Endodermal cell (in vitro differentiated cells): ENCODE measurements around the gene PRR22. TPM values are rescaled to one million over a fixed set of nuclear protein-coding genes. Genes with fewer than 3 reads are reported as not detected.

ENCODE experiments used
- DNase-seq: peaks from one replicate; pipeline ENCODE4 v3.0.0-alpha.2; 2017
- H3K27ac ChIP-seq: 2 replicates; pipeline ENCODE4 v1.5.1; 2013; ENCODE audit warnings: mild to moderate bottlenecking, low read depth, low read length, moderate library complexity
- H3K27me3 ChIP-seq: 2 replicates; pipeline ENCODE4 v1.6.1; 2013; ENCODE audit warnings: mild to moderate bottlenecking, low read length, moderate library complexity; ENCODE audit not compliant: insufficient read depth, control insufficient read depth, poor library complexity, severe bottlenecking
- H3K36me3 ChIP-seq: 2 replicates; pipeline ENCODE4 v1.7.0; 2013; ENCODE audit warnings: mild to moderate bottlenecking, low read length, moderate library complexity; ENCODE audit not compliant: control insufficient read depth, insufficient read depth
- H3K4me1 ChIP-seq: one replicate; pipeline ENCODE4 v1.7.0; 2013; ENCODE audit warnings: low read length; ENCODE audit not compliant: control insufficient read depth, insufficient read depth
- H3K4me3 ChIP-seq: 2 replicates; pipeline ENCODE4 v1.5.1; 2013; ENCODE audit warnings: mild to moderate bottlenecking, low read length, moderate library complexity
- H3K9ac ChIP-seq: 2 replicates; pipeline ENCODE4 v1.6.1; 2013; ENCODE audit warnings: mild to moderate bottlenecking, low read length, moderate library complexity; ENCODE audit not compliant: poor library complexity, severe bottlenecking; ENCODE audit errors: extremely low read depth
- H3K9me3 ChIP-seq: 2 replicates; pipeline ENCODE4 v1.6.1; 2013; ENCODE audit warnings: mild to moderate bottlenecking, low read length, moderate library complexity; ENCODE audit not compliant: control insufficient read depth
- H3K27ac Mint-ChIP-seq: 2 replicates; pipeline ENCODE4 v1.8.0; 2020; ENCODE audit warnings: mixed read lengths
- H3K27me3 Mint-ChIP-seq: 2 replicates; pipeline ENCODE4 v1.8.0; 2021; ENCODE audit warnings: mild to moderate bottlenecking, mixed read lengths; ENCODE audit not compliant: insufficient read depth
- H3K36me3 Mint-ChIP-seq: 2 replicates; pipeline ENCODE4 v1.8.0; 2020; ENCODE audit warnings: low read depth, mixed read lengths
- H3K4me1 Mint-ChIP-seq: 2 replicates; pipeline ENCODE4 v1.8.0; 2020; ENCODE audit warnings: mixed read lengths
- H3K4me3 Mint-ChIP-seq: 2 replicates; pipeline ENCODE4 v1.8.0; 2020; ENCODE audit warnings: mild to moderate bottlenecking, moderate library complexity, mixed read lengths
- H3K9me3 Mint-ChIP-seq: 2 replicates; pipeline ENCODE4 v1.8.0; 2020; ENCODE audit warnings: mild to moderate bottlenecking, mixed read lengths
- WGBS, 2 experiments: methylation state at CpG; one replicate each; pipeline versions ENCODE4 v1.1.5 to v1.1.7; 2013; ENCODE audit warnings: missing lambda C conversion rate in 2 of 2, mixed read lengths in 1 of 2; ENCODE audit not compliant: insufficient coverage in 1 of 2, insufficient read length in 1 of 2; 5-methylcytosine and 5-hydroxymethylcytosine counted together
- total RNA-seq, 2 donors: library from RNA; stranded (reverse); fragmentation: NEBNext Ultra II Directional in 1 of 2; extraction: Animal tissue kit (Norgen Biotek cat#: 25700) in 1 of 2; gene quantifications; 2 replicates in 1 of 2; 3 replicates in 1 of 2; pipeline ENCODE4 v1.2.1, GENCODE V29; 2021
- TF ChIP-seq, protein P1 (sequence below): fragments of 200-600 bp; sonication (generic); conservative IDR thresholded peaks from 2 replicates; pipeline ENCODE4 v1.5.0; 2021; ENCODE audit warnings: antibody characterized with exemption, mild to moderate bottlenecking

Gene PRR22
- total RNA-seq, 2 donors from 2014 or later, result 1.9 to 3.6 TPM

DNA sequence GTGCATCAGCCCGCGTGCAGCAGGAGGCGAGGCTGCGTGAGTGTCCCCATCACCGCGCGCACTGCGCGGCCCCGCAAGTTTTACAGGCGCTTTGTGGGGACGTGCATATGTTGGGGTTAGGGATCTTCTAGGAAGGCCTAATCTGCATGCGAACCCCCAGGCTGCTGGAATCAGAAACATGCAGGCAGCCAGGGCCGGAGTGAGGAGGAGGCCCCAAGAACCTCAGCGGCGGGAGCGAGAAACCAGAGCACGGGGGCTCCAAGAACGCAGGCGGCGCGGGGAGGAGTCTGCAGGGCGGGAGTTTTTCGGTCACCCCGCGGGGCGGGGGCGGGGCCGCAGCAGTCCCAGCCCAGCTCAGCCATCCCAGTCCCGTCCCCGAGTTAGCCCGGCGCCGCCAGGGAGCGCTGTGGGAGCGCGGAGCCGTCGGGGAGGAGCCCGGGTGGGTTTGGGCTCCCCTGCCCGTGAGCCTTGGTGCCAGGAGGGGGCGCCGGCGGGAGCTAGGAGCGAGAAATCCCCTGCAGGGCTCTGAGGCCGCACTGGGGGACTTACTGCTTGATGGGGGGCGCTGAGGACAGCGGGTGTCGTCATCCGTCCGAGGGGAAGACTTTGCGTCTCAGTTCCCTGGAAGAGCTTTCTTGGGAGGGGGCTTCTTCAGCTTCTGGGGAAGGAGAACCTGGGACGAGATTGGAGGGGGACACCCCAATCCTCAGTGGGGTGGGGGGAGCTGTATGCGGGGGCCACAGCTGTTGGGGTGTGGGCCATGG is 19.4 kb upstream of the PRR22 start:
- H3K27me3 ChIP-seq, result peaks cover 19% of the 10 kb centered on the region
- no peak overlapping the region for H3K9ac ChIP-seq
- no peaks in the 10 kb centered on the region for H3K36me3 ChIP-seq
- no peaks in the 10 kb centered on the region for H3K4me1 ChIP-seq
- peak overlapping the region; percentile 71 for H3K4me3 ChIP-seq
- H3K27ac ChIP-seq, result no peak overlapping the region
- TF ChIP-seq, protein P1, sequence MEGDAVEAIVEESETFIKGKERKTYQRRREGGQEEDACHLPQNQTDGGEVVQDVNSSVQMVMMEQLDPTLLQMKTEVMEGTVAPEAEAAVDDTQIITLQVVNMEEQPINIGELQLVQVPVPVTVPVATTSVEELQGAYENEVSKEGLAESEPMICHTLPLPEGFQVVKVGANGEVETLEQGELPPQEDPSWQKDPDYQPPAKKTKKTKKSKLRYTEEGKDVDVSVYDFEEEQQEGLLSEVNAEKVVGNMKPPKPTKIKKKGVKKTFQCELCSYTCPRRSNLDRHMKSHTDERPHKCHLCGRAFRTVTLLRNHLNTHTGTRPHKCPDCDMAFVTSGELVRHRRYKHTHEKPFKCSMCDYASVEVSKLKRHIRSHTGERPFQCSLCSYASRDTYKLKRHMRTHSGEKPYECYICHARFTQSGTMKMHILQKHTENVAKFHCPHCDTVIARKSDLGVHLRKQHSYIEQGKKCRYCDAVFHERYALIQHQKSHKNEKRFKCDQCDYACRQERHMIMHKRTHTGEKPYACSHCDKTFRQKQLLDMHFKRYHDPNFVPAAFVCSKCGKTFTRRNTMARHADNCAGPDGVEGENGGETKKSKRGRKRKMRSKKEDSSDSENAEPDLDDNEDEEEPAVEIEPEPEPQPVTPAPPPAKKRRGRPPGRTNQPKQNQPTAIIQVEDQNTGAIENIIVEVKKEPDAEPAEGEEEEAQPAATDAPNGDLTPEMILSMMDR, result peak; percentile 99
- H3K4me1 Mint-ChIP-seq, result peaks cover 8% of the 10 kb centered on the region
- H3K9me3 Mint-ChIP-seq, result no peaks in the 10 kb centered on the region
- H3K4me3 Mint-ChIP-seq, result peak overlapping the region; percentile 54
- H3K9me3 ChIP-seq, result no peaks in the 10 kb centered on the region
- H3K36me3 Mint-ChIP-seq, result no peaks in the 10 kb centered on the region
- H3K27me3 Mint-ChIP-seq, result peaks cover 37% of the 10 kb centered on the region
- DNase-seq, result peak; percentile 99
- peak overlapping the region; percentile 68 for H3K27ac Mint-ChIP-seq
- WGBS, 2 experiments, result 5 to 19% methylated on average over 13 to 54 of the region's 54 CpGs

DNA sequence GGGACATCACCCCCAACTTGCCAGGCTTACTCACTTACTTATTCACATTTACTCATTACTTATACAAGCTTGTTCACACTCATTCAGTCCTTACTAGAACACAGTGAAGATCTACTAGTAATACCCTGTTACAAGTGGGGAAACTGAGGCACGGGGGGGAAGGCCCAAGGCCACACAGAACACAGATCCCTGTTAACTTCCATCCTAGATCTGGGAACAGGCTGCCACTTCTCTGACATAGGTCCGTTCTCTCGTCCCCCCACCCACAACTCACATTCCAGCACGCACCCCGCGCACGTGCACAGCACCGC is 18.9 kb upstream of the PRR22 start:
- H3K27me3 Mint-ChIP-seq, result peaks cover 40% of the 10 kb centered on the region
- Histone ChIP-seq H3K4me3 (peak overlapping the region; percentile 71), H3K9me3 (no peaks in the 10 kb centered on the region), H3K36me3 (no peaks in the 10 kb centered on the region), H3K4me1 (no peaks in the 10 kb centered on the region), H3K27me3 (peaks cover 19% of the 10 kb centered on the region), H3K9ac (no peak overlapping the region), H3K27ac (no peak overlapping the region)
- H3K9me3 Mint-ChIP-seq, result no peaks in the 10 kb centered on the region
- peaks cover 8% of the 10 kb centered on the region for H3K4me1 Mint-ChIP-seq
- H3K27ac Mint-ChIP-seq, result no peak overlapping the region
- WGBS, 2 experiments, result 33% methylated on average over 8 of the region's 8 CpGs; no CpG with 5 or more reads in 1 of the 2 experiments
- no peaks in the 10 kb centered on the region for H3K36me3 Mint-ChIP-seq
- TF ChIP-seq, protein P1, result no peak
- peak overlapping the region; percentile 54 for H3K4me3 Mint-ChIP-seq
- DNase-seq, result no peak

DNA sequence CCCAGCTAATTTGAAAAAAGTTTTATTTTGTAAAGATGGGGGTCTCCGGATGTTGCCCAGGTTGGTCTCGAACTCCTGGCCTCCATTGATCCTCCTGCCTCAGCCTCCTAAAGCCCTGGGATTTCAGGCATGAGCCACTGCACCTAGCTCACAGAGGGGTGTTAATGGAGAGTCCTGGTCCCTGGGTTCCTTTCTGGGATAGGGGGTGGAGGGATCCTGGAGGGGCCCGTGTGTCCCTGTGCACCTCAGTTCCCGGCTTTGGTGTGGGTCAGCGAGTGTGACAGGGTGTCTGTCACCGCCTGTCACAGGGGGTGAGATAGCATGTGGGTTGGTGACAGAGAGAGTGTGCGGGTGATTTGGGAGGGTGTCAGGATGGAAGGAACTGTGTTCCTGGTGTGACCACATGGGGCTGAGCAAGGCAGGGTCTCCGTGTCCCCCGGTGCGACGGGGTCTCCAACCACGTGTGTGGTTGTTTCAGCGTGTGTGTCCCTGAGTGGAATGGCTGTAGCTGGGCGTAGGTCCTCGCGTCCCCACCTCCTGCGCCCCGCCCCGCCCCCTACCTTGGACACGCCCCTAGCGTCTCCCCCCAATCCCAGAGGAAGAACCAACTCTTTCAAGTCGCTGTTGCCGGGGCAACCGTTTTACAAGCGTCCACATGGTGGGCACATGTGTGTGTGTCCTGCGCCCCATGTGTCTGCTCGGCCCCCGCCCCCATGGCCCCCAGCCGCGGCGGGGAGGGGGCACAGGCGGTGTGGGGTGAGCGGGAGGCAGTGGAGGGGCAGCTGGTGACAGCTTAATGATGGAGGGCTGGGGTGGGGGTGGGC is 17.5 kb upstream of the PRR22 start:
- Histone ChIP-seq H3K36me3 (no peaks in the 10 kb centered on the region), H3K9ac (no peak overlapping the region), H3K4me3 (no peak overlapping the region), H3K27ac (no peak overlapping the region), H3K4me1 (no peaks in the 10 kb centered on the region), H3K27me3 (peaks cover 19% of the 10 kb centered on the region), H3K9me3 (no peaks in the 10 kb centered on the region)
- Mint-ChIP-seq H3K4me1 (peaks cover 8% of the 10 kb centered on the region), H3K4me3 (no peak overlapping the region), H3K27ac (no peak overlapping the region), H3K36me3 (no peaks in the 10 kb centered on the region), H3K27me3 (peaks cover 40% of the 10 kb centered on the region), H3K9me3 (no peaks in the 10 kb centered on the region)
- TF ChIP-seq, protein P1, result no peak
- 38 to 55% methylated on average over 14 to 33 of the region's 33 CpGs for WGBS, 2 experiments
- DNase-seq, result peak; percentile 88
